Ovary (tissue), 9 donors: ENCODE results near the gene HILPDA. TPM values are rescaled to one million over a fixed set of nuclear protein-coding genes. Genes with fewer than 3 reads are reported as not detected.
"Not testable (repeated sequence)": the region's sequence is repeated elsewhere in the genome, so short reads cannot be mapped to it uniquely, and the experiment has no call there.

Experiments
- DNase-seq, 5 donors: peaks; one replicate each; pipeline ENCODE4 v3.0.0-alpha.2; 2019 to 2020
- H3K27ac ChIP-seq, 2 donors: fragments of 200-600 bp; one replicate each; pipeline versions ENCODE4 v1.5.1 to v1.8.0; 2019 to 2022
- H3K27me3 ChIP-seq: fragments of 200-600 bp; one replicate; pipeline ENCODE4 v1.8.0; 2022
- H3K36me3 ChIP-seq: fragments of 200-600 bp; sonication (generic); one replicate; pipeline ENCODE4 v1.5.1; 2019
- H3K4me1 ChIP-seq: one replicate; pipeline ENCODE4 v1.8.1; 2013; ENCODE audit warnings: mild to moderate bottlenecking, moderate library complexity; ENCODE audit not compliant: insufficient read depth
- H3K4me3 ChIP-seq: fragments of 200-600 bp; sonication (generic); one replicate; pipeline ENCODE4 v1.5.1; 2017
- H3K9me3 ChIP-seq, 2 donors: fragments of 200-600 bp in 1 of 2; sonication (generic) in 1 of 2; one replicate each; pipeline versions ENCODE4 v1.5.1 to v1.8.1; 2013 to 2019; ENCODE audit warnings: mild to moderate bottlenecking in 1 of 2, moderate library complexity in 1 of 2
- CTCF ChIP-seq, 3 donors: fragments of 450-650 bp in 2 of 3; fragments of 200-600 bp in 1 of 3; IDR thresholded peaks; one replicate each; pipeline versions ENCODE4 v1.5.1 to v1.8.0; 2016 to 2022; ENCODE audit warnings: antibody characterized with exemption in 3 of 3, mild to moderate bottlenecking in 1 of 3
- EP300 ChIP-seq: sonication (generic); formaldehyde crosslinking; IDR thresholded peaks from one replicate; pipeline ENCODE4 v1.6.1; 2017; ENCODE audit warnings: antibody characterized with exemption
- POLR2A ChIP-seq: fragments of 450-650 bp; IDR thresholded peaks from one replicate; pipeline ENCODE4 v1.6.1; 2017; ENCODE audit warnings: antibody characterized with exemption, mild to moderate bottlenecking, moderate library complexity
- WGBS, 3 donors: extraction: QIAGEN DNeasy Blood & Tissue Kit in 1 of 3; methylation state at CpG; one replicate each; pipeline versions ENCODE4 v1.1.5 to v1.1.7; 2013 to 2017; 5-methylcytosine and 5-hydroxymethylcytosine counted together
- intact Hi-C, 4 donors: fragments of 100-400 bp; cut with DNase I; formaldehyde crosslinking; loops; one replicate each; pipeline versions ENCODE4 v1.11.0 to v1.15.1; 2022 to 2023
- polyA plus RNA-seq, 2 donors: library from polyadenylated mRNA; stranded (reverse); fragments of 200-250 nt in 1 of 2; fragments of 350-450 nt in 1 of 2; fragmentation: Illumina TruSeq in 1 of 2; extraction: RNeasy Lipid Tissue Mini Kit (QIAGEN cat#74804) in 1 of 2; gene quantifications; one replicate each; pipeline ENCODE4 v1.2.3, GENCODE V29; 2013 to 2014
- total RNA-seq, 7 donors: library from RNA; depleted of rRNA in 2 of 7; stranded (reverse); fragments of >200 nt in 2 of 7; fragmentation: NEBNext Ultra II Directional in 3 of 7; extraction: Animal tissue kit (Norgen Biotek cat#: 25700) in 3 of 7; gene quantifications; one replicate each; pipeline versions ENCODE4 v1.1.0 to v1.2.4, GENCODE V29; 2016 to 2023
- donor health status: DM: no; HTN: no; CAD: no; lungs with moderate emphysema.
- donor health status: DM: no; HTN: no; CAD: no.
- donor health status: Bipolar disorder and iron deficiency.
- donor health status: DM: yes; HTN: yes; CAD: no.
- donor health status: DM: no; HTN: no; CAD: no.
- donor health status: DM: yes; HTN: yes; CAD: no.

HILPDA gene
- total and polyA plus RNA-seq, 9 donors, result 10.2 to 69.7 (median 32.9) TPM

GRCh38 chr7:128458956-128459355, 3.3 kb downstream of the HILPDA start:
- Histone ChIP-seq H3K9me3 (no peaks in the 10 kb centered on the region), H3K36me3 (no peaks in the 10 kb centered on the region), H3K27me3 (no peaks in the 10 kb centered on the region), H3K4me1 (peaks cover 9% of the 10 kb centered on the region), H3K4me3 (no peak overlapping the region), H3K27ac (no peak overlapping the region)
- TF ChIP-seq POLR2A, result no peak
- DNase-seq, result no peak
- intact Hi-C loops, result loop anchor here in 2 of 4 donors (2.0 to 10.0 kb wide), 2 partner anchors 32 to 54 kb away; partner anchors contain the start of gene IMPDH1 (in 1 of the 2)
- WGBS, 3 donors, result 55 to 59% (median 59%) methylated on average over 3 of the region's 3 CpGs

- intact Hi-C loops, result loop anchor here in 2 of 4 donors (2.0 to 10.0 kb wide), 2 partner anchors 33 to 55 kb away; partner anchors contain the start of gene IMPDH1 (in 1 of the 2)
- no peak overlapping the region for H3K27ac ChIP-seq
- peak; percentile 48 to 75 (median 57) for DNase-seq
- H3K4me1 ChIP-seq, result peaks cover 8% of the 10 kb centered on the region
- 38 to 45% (median 42%) methylated on average over 5 of the region's 5 CpGs for WGBS, 3 donors
- H3K27me3 ChIP-seq, result no peaks in the 10 kb centered on the region
- TF ChIP-seq CTCF (IDR thresholded peaks at IDR 0.05) (peak; percentile 39 to 84 (median 63)), EP300 (no peak)
- H3K9me3 ChIP-seq, result no peaks in the 10 kb centered on the region
- H3K4me3 ChIP-seq, result no peak overlapping the region
- no peaks in the 10 kb centered on the region for H3K36me3 ChIP-seq
Observed at GRCh38 chr7:128459394-128459878, 3.8 kb downstream of the HILPDA start.

- TF ChIP-seq EP300 (no peak), POLR2A (no peak), CTCF (IDR thresholded peaks at IDR 0.05) (no peak)
- DNase-seq, result no peak
- intact Hi-C loops, result loop anchor here in 1 of 4 donors (5.0 kb wide), 1 partner anchor 35 kb away; no protein-coding TSS in a partner anchor
- H3K27me3 ChIP-seq, result no peaks in the 10 kb centered on the region
- H3K36me3 ChIP-seq, result no peaks in the 10 kb centered on the region
- no peak overlapping the region for H3K27ac ChIP-seq
- no peak overlapping the region for H3K4me3 ChIP-seq
- H3K9me3 ChIP-seq, result no peaks in the 10 kb centered on the region
- peaks cover 1% of the 10 kb centered on the region for H3K4me1 ChIP-seq
- 74 to 92% (median 86%) methylated on average over 5 of the region's 5 CpGs for WGBS, 3 donors
Observed at GRCh38 chr7:128462460-128462859, 6.8 kb downstream of the HILPDA start.

GRCh38 chr7:128463345-128463744, 7.7 kb downstream of the HILPDA start:
- H3K4me1 ChIP-seq, H3K4me3 ChIP-seq, H3K36me3 ChIP-seq, H3K27ac ChIP-seq, DNase-seq, H3K27me3 ChIP-seq, H3K9me3 ChIP-seq: not testable (repeated sequence)
- WGBS, 3 donors, result 92 to 97% (median 93%) methylated on average over 25 to 30 of the region's 30 CpGs
- intact Hi-C loops, result loop anchor here in 1 of 4 donors (5.0 kb wide), 1 partner anchor 36 kb away; no protein-coding TSS in a partner anchor

GRCh38 chr7:128463933-128464332, 8.3 kb downstream of the HILPDA start:
- not testable (repeated sequence) for H3K4me3 ChIP-seq, H3K27ac ChIP-seq, DNase-seq, H3K9me3 ChIP-seq, H3K36me3 ChIP-seq, H3K27me3 ChIP-seq, H3K4me1 ChIP-seq
- intact Hi-C loops, result loop anchor here in 1 of 4 donors (5.0 kb wide), 1 partner anchor 37 kb away; no protein-coding TSS in a partner anchor
- 77 to 85% (median 82%) methylated on average over 7 to 8 of the region's 8 CpGs for WGBS, 3 donors

- H3K27me3 ChIP-seq, H3K4me1 ChIP-seq, DNase-seq, H3K27ac ChIP-seq, H3K4me3 ChIP-seq, H3K9me3 ChIP-seq, intact Hi-C loops, H3K36me3 ChIP-seq: not testable (repeated sequence)
Observed at GRCh38 chr7:128466871-128467270, 11.2 kb downstream of the HILPDA start.
